ENCODE data around the gene APOA4. TPM values are rescaled to one million over a fixed set of nuclear protein-coding genes. Genes with fewer than 3 reads are reported as not detected.
A peak's percentile ranks its signal among the peaks of the same experiment; 100 is the strongest.

APOA4 gene
- total RNA-seq, 1 experiment from 2014 or later = not detected

DNA sequence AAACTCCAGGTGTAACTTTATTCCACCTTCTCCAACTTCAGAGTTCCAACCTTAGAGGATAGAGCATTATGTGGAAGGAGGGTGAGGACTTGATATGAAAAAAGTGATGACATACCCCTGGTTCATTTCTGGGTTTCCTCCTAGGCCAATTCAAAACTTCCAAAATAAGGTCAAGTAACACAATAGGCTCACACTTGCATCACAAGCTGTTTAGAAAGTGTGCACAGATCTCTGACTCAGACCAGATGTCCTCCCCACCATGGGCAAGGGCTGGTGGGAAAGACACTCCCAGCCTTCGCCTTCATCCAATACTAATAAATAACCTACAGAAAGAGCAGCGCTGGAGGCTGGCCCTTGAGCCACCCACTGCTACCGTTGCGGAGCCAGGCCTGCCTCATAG is 44.5 kb downstream of the APOA4 start:
- H3K4me3 ChIP-seq = no peak overlapping the region
- no peaks in the 10 kb centered on the region; the same call in 1 of the 2 replicates for H3K4me1 ChIP-seq (replicated peaks)
- no peak overlapping the region for H3K27ac ChIP-seq
- H3K36me3 ChIP-seq = peaks cover 16% of the 10 kb centered on the region
- H3K27me3 ChIP-seq (replicated peaks) = no peaks in the 10 kb centered on the region
- no peak for DNase-seq (ENCODE audit: low read depth in 1 of 2, low spot score in 2 of 2)
- no peaks in the 10 kb centered on the region for H3K9me3 ChIP-seq (replicated peaks)

DNA sequence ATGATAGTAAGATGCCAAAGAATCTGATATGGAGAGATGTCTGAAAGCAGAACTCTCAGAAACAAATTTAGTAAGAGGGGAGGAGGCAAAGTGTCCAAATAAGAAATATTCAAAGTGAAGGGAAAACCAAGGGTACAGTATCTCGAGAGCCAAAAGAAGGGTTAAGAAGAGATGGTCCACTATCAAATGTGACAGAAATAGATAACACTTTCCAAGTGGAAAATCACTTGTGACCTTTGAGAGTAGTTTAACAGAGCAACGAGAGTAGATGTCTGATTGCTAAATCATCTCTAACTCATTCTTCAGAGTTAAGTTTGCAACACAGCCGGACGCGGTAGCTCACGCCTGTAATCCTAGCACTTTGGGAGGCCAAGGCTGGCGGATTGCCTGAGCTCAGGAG is 46.0 kb downstream of the APOA4 start:
- DNase-seq (ENCODE audit: low read depth in 1 of 2, low spot score in 2 of 2) = no peak
- Histone ChIP-seq H3K4me3 (no peak overlapping the region), H3K36me3 (peaks cover 13% of the 10 kb centered on the region), H3K27ac (no peak overlapping the region), H3K4me1 (replicated peaks) (no peaks in the 10 kb centered on the region; the same call in 1 of the 2 replicates), H3K27me3 (replicated peaks) (no peaks in the 10 kb centered on the region), H3K9me3 (replicated peaks) (no peaks in the 10 kb centered on the region)

- no peak for DNase-seq (ENCODE audit: low read depth in 1 of 2, low spot score in 2 of 2)
- Histone ChIP-seq H3K36me3 (peaks cover 13% of the 10 kb centered on the region), H3K9me3 (replicated peaks) (no peaks in the 10 kb centered on the region), H3K27me3 (replicated peaks) (no peaks in the 10 kb centered on the region), H3K4me1 (replicated peaks) (peaks cover 2% of the 10 kb centered on the region; the same call in 1 of the 2 replicates), H3K4me3 (no peak overlapping the region), H3K27ac (no peak overlapping the region)
These were observed 46.6 kb downstream of the APOA4 start for GRCh38 chr11:116776522-116776984.

- H3K27ac ChIP-seq = no peak overlapping the region
- H3K36me3 ChIP-seq = peaks cover 13% of the 10 kb centered on the region
- peaks cover 3% of the 10 kb centered on the region; the same call in 1 of the 2 replicates for H3K4me1 ChIP-seq (replicated peaks)
- no peak for DNase-seq (ENCODE audit: low read depth in 1 of 2, low spot score in 2 of 2)
- no peaks in the 10 kb centered on the region for H3K9me3 ChIP-seq (replicated peaks)
- H3K27me3 ChIP-seq (replicated peaks) = no peaks in the 10 kb centered on the region
- no peak overlapping the region for H3K4me3 ChIP-seq
These were observed 47.1 kb downstream of the APOA4 start for GRCh38 chr11:116775975-116776374.

- no peak overlapping the region for H3K27ac ChIP-seq
- no peaks in the 10 kb centered on the region for H3K27me3 ChIP-seq (replicated peaks)
- no peak for DNase-seq (ENCODE audit: low read depth in 1 of 2, low spot score in 2 of 2)
- no peak overlapping the region for H3K4me3 ChIP-seq
- peaks cover 3% of the 10 kb centered on the region; the same call in 1 of the 2 replicates for H3K4me1 ChIP-seq (replicated peaks)
- peaks cover 10% of the 10 kb centered on the region for H3K36me3 ChIP-seq
- no peaks in the 10 kb centered on the region for H3K9me3 ChIP-seq (replicated peaks)
These were observed 48.4 kb downstream of the APOA4 start for GRCh38 chr11:116774661-116775060.

DNA sequence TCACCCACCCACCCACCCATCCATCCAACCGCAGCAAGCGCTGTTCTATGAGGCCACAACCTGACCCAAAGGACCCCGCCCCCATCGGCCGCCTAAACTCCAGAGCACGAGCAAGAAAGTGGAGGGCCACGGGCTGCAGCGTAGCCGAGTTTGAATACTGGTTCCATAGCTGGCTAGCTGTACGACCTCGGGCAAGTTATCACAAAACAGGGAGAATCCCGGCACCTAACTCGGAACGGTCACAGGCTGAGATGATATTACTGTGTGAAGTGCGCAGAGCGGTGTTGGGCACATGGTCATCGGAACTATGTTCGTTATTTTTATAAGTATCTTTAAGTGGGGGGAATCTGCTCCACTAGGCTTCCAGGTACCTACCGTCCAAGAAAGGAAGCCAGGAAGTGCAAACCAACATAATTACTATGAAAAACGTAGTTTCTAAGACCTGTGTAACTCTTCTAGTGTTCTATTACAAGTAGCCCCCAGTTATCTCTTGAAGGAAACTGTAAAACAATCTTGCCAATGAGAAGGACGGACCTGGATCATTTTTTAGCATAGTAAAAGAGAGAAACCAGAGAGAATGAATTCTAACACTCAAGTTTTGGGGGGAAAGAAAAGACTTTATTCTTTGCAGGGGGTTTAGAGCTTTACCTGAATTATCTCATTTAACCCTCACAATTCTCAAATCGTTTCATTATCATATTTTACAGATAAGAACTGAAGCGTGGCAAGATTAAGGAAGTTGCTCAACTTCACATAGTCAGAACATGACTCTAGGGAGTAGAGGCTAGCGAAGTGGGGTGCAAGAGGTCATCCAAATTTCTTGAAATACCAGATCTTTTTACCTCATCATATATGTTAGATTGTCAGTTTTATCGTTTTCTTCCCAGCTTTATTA is 49.7 kb downstream of the APOA4 start:
- H3K4me1 ChIP-seq (replicated peaks) = peaks cover 3% of the 10 kb centered on the region; the same call in 1 of the 2 replicates
- DNase-seq (ENCODE audit: low read depth in 1 of 2, low spot score in 2 of 2) = peak in 1 of 2 experiments; percentile 42

GRCh38 chr11:116772443-116773202 is 50.5 kb downstream of the APOA4 start, which contains the start of gene BUD13:
TSS of gene BUD13 (minus strand) at chr11:116772987. CDS start at chr11:116772964, 23 bp downstream.
- peak within 1 kb of the TSS; percentile 92 for H3K4me3 ChIP-seq
- peak within 1 kb of the TSS; percentile 84 for H3K27ac ChIP-seq
- H3K27me3 ChIP-seq (replicated peaks) = no peaks in the 10 kb centered on the region
- H3K4me1 ChIP-seq (replicated peaks) = peaks cover 3% of the 10 kb centered on the region; the same call in 1 of the 2 replicates
- peak; percentile 74 to 78 for DNase-seq (ENCODE audit: low read depth in 1 of 2, low spot score in 2 of 2)
- no peaks in the 10 kb centered on the region for H3K9me3 ChIP-seq (replicated peaks)
- H3K36me3 ChIP-seq = peaks cover 11% of the 10 kb centered on the region

More for the DNA sequence above, 49.7 kb downstream of the APOA4 start:
- no peaks in the 10 kb centered on the region for H3K9me3 ChIP-seq (replicated peaks)
- H3K4me3 ChIP-seq = peak overlapping the region; percentile 92
- H3K36me3 ChIP-seq = peaks cover 14% of the 10 kb centered on the region
- no peaks in the 10 kb centered on the region for H3K27me3 ChIP-seq (replicated peaks)
- H3K27ac ChIP-seq = no peak overlapping the region

DNA sequence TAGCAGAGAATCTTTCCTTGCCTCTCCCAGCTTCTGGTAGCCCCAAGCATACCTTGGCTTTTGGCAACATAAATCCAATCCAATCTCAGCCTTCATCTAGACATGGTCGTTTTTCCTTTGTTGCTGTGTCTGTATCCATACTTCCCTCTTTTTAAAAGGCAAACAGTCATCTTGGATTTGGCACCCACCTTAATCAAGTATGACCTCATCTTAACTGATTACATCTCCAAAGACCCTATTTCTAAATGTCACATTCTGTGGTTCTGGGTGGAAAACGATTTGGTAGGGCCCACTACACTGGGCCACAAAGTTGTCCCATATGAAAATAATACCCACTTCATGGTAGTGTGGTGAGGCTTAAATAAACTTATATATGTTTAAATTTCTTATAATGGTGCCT is 51.2 kb downstream of the APOA4 start:
- Histone ChIP-seq H3K9me3 (replicated peaks) (no peaks in the 10 kb centered on the region), H3K4me1 (replicated peaks) (peaks cover 3% of the 10 kb centered on the region; the same call in 1 of the 2 replicates), H3K4me3 (peak overlapping the region; percentile 92), H3K36me3 (peaks cover 11% of the 10 kb centered on the region), H3K27me3 (replicated peaks) (no peaks in the 10 kb centered on the region), H3K27ac (peak overlapping the region; percentile 84)
- no peak for DNase-seq (ENCODE audit: low read depth in 1 of 2, low spot score in 2 of 2)

Other genes starting within 250 kb of the APOA4 start
- 15.5 and 18.5 TPM in 2 replicates for gene BUD13, start 50.3 kb downstream of the APOA4 start, total RNA-seq (2014; rRNA removed; shearing (Covaris generic))
- gene ZPR1, start 35.3 kb downstream of the APOA4 start, total RNA-seq (2014; rRNA removed; shearing (Covaris generic)) = 22.2 and 29.4 TPM in 2 replicates
- not detected in 2 replicates for gene APOA5, start 31.4 kb downstream of the APOA4 start, total RNA-seq (2014; rRNA removed; shearing (Covaris generic))
- gene APOC3, start 6.6 kb upstream of the APOA4 start, total RNA-seq (2014; rRNA removed; shearing (Covaris generic)) = not detected in 2 replicates
- 0.72 TPM in 1 of 2 replicates, not detected in the other for gene APOA1, start 14.3 kb upstream of the APOA4 start, total RNA-seq (2014; rRNA removed; shearing (Covaris generic))